Astrocyte of the hippocampus (primary cell): ENCODE results near the gene CCDC97.
"Not testable (repeated sequence)": the region's sequence is repeated elsewhere in the genome, so short reads cannot be mapped to it uniquely, and the experiment has no call there.

Experiments used
- DNase-seq: peaks from one replicate; pipeline ENCODE4 v3.0.0; 2011; ENCODE audit warnings: low read depth, low spot score

CCDC97 gene

DNA sequence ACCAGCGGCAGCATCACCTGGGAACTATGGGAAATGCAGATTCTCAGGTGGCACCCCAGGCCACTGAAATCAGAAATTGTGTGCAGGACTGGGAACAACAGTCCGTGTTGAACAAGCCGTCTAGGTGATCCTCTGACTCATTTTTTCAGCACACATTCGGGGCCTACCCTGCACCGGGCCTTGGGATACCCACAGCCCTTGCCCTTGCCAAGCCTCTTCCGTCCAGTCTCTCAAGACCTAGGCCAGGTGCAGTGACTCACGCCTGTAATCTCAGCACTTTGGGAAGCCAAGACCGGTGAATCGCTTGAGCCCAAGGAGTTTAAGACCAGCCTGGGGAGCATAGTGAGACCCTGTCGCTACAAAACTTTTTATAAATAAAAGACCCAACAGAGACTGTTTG is 25.5 kb downstream of the CCDC97 start:
- no peak for DNase-seq

DNA sequence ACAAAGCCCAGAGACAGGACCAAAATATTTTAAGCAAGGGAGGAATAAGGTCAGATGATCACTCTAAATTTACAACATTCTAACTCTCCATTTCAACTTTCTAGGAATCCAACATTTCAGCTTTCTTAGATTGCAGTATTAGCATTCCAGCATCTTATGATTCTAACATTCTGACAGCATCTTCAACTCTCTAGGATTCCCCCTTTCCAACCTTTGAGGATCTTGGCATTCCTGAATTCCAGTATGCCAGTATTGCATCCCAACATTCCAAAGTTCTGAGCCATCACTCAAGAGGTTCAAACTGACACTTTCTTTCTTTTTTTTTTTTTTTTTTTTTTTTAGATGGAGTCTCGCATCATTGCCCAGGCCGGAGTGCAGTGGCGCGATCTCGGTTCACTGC is 30.0 kb downstream of the CCDC97 start:
- peak; percentile 53 for DNase-seq

DNA sequence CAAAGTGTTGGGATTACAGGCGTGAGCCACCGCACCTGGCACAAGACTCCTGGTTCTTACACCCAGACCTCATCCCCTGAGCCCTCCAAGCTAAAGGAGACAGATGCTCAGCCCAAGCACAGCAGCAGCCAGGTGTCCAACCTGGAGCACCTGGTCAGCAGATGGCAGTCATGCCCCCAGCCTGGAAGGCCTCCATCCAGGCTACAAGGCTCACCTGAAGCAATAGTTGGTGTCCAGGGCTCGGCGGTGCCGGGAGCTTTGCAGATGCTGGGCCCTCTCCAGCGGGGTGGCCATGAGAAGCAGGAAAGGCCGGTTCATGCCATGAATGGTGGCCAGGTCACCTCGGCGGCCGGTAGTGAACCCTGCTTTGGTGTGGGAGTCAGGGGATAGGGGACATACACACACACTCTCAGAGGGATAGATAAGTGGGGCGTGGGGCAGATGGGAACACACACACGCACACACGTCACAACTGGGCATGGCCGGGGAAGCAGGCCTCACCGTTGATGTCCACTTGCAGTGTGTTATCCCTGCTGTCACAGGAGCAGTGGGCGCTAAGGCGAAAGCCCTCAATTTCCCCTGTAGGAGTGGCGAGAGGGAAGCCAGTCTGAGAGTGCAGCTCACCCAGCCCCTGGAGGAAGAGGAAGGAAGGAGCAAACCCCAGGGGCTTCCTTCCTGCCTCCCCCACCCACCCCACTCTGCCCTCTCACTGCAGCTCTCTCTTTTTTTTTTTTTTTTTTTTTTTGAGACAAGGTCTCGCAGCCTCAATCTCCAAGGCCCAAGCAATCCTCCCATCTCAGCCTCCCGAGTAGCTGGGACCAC is 31.9 kb downstream of the CCDC97 start:
- no peak for DNase-seq

DNA sequence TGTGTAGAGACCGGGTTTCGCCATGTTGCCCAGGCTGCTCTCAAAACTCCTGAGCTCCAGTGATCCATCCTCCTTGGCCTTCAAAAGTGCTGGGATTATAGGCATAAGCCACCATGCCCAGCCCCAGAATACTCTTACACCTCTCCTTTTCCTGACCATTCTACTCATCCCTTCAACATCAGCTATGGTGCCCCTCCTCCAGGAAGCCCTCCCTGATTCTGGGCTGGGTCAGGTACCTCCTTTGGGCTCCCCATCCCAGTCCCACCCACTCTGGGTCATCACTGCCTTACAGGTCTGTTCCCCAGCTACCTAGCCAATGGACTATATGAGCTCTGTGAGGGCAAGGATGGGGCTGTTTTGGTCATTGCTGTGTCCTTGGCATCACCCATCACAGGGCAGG is 34.2 kb downstream of the CCDC97 start:
- no peak for DNase-seq

DNA sequence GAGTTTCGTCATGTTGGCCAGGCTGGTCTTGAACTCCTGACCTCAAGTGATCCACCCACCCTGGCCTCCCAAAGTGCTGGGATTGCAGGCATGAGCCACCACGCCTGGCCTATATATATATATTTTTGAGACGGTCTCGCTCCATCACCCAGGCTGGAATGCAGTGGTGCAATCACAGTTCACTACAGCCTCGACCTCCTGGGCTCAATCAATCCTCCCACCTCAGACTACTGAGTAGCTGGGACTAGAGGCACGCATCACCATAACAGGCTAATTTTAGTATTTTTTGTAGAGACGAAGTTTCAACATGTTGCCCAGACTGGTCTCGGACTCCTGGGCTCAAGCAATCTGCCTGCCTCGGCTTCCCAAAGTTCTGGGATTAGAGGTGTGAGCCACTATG is 36.9 kb downstream of the CCDC97 start:
- not testable (repeated sequence) for DNase-seq

DNA sequence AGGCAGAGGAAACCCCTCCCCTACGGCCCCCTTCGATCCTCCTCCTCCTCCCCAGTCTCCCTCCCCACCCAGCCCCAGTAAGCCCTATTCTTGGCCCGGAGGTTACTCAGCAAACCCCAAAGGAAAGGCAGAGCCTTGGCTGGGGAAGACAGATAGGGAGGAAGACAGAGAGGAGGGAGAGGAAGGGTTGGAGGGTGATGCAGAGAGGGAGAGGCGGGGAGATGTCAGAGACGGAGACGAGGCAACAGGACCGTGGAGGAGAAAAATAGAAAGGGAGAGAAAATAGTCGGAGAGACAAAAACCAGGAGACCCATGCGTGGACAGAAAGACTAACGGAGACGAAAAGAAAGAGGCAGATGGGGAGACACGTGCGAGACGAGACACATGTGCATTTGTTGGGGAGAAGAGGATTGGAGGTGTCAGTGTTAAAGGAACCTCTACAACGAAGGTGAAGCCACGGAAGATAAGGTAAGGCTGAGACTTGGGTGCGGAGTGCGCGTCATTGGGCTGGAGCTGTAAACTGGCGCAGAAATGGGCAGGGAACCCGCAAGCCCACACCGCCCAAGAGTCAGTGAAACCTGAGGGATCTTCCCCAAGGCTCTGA is 40.9 kb downstream of the CCDC97 start:
- DNase-seq, result no peak

DNA sequence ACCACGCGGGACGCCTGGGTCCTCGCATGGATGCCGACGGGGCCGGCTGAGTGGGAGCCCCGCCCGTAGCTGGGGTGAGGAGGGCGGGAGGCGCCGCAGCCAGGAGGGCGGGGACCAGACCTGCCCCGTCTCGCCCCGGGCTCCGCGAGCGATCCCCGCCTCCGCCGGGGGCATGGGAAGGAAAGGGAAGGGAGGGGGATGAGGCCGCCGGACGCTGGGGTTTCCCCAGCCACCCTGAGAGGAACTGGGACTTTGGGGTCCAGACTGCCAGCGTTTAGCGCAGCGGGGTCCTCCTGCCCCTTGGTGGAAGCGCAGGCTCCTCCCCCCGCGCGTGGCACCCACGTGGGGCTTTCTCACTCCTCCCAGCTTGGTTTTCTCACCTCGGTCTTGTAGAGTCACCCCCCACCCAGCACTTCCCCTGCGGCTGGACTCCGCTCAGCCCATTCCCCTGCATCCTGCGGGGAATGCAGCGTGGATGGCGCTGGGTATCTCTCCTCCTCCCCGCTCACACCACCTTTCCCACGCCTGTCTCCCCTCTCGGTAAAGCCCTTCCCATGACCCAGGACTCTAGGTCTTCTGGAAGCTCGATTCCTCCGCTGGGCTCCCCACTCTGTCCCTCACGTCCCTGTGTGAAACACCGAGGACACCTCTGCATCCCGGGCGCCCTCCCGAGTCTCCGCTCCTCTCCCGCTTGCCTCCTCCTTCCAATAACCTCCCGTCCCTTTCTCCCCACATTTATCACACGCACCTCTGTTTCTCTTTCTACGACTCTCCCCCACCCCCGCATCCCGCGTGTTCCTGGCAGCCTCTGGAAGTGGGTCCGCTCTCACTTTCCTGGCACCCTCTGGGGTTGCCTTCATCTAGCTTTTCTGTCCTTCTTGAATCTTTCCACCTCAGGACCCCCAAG is 41.6 kb downstream of the CCDC97 start:
- peak; percentile 68 for DNase-seq

DNA sequence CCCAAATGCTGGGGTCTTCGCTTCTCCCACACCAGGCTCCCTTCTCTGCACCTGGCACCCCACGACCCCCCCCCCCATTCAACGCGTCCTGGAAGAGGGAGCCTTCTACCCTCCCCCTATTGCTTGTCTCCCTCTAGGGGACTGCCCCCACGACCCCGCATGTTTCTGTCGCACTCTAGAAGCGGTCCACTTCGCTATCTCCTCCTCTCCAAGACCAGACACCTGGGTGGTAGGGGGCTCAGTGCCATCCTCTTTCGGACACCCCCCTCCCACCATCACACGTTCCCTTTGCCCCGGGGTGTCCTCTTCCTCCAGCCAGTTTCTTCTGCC is 42.3 kb downstream of the CCDC97 start:
- DNase-seq, result no peak

DNA sequence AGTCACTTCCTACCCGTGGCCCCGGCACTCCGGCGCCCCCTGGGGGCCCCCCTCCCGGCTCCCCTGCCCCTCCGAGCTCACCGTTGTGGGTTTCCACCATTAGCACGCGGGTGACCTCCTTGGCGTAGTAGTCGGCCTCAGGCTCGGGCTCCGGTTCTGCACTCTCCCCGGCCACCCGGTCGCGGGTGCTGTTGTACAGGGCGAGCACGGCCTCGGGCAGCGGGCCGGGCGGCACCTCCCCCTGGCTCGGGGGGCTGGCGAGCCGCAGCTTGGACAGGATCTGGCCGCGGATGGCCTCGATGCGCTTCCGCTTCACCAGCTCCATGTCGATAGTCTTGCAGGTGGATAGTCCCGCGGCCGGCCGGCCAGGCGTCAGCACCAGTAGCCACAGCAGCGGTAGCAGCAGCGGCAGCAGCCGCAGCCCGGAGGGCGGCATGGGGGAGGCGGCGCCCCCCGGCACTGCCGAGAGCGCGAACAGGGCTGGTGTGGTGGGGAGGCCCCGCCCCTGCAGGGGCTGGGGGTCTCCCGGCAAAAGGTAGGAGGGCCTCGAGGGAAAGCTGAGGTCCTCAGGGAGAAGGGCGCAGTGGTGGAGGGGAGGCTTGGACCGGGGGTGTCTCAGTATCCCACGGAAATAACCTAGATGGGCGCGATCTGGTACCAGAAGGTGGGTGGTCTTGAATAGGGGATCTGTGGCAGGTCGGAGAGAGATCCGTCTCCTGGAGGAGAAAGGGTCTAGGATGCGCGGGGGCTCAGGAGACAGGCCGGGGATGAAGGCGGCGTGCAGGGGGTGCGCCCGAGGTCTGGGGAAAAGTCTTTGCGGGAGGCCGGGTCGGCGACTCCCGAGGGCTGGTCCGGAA is 42.9 kb downstream of the CCDC97 start:
- peak; percentile 70 for DNase-seq

DNA sequence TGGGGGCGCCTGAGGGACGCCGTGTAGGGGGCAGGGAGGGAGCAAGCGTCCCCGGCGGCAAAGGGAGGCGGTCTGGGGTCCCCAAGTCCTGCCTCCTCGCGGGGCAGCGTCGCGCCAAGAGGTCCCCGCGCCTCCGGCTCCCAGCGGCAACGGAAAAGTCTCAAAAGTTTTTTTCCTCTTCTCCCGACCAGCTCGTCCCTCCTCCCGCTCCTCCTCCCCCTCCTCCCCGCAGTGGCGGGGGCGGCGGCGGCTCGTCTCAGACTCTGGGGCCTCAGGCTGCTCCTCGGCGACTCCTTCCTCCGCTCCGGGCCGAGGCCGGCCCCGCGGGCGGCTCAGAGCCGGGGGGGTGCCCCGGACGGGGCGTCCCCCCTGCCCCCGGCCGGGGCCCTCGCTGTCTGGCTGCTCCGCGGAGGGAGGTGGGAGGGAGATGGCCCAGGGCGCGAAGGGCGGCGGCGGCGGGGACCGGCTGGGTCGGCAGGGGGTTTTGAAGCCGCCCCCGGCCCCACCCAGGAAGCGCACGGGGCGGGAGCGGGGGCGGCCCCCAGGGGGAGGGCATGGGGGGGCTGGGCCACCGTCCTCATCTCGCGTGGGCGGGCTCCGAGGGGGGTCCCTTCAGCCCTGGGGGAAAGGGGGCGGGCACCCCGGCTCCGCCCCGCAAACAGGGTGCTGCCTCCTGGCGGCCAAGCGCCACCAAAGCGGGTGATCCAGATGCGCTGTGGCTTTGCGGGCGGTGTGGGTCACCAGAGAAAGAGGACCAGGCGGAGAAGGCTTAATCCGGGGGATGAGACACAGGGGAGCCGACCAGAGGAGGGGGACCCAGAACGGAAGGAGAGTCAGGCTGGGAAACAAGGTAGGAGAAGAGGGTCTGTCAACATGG is 43.7 kb downstream of the CCDC97 start, which contains the start of gene TGFB1:
Gene TGFB1 (minus strand): TSS at position 457 of the 877 bp plus-strand sequence. CDS start 878 bp downstream, outside the sequence.
- peak; percentile 94 for DNase-seq

DNA sequence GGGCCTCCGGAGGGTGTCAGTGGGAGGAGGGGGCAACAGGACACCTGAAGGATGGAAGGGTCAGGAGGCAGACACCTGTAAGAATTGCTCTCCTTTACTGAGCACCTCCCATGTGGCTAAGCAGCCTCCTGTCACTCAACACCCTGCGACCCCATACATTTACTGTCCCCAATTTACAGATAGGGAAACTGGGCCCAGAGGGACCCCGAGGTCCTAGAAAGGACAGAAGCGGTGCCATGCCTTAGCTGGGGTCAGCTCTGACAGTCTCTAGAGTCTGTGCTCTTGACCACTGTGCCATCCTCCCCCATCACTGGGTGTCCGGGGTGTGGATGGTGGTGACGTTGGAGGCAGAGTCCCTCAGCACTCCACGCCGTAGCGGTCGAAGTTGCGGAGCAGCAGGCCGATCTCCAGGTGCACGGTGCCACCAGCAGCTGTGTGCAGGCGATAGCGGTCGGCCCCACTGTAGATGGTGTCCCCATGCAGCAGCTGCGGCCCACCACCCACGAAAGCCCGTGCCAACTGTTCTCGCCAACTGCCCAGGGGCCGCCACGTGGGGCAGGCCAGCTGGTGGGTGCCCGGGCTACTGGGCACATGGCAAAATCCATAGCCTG is 44.5 kb downstream of the CCDC97 start:
- no peak for DNase-seq

DNA sequence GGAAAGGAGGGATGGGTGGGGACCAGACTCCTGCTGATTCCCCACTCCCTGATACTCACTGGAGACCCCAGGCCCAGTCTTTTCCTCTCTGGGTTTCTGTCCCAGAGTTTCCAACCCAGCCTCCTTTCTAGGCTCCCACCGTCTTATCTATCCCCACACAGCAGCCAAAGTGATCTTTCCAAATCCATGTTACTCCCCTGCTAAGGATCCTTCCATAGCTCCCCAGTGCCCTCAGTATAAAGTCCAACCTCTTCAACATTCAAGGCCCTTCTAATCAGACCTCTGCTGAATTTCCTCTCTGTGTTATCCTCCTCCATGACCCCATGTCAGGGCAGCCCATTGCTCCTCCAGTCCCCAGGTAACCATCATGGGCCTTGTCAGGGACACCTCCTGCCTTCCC is 45.1 kb downstream of the CCDC97 start:
- DNase-seq, result no peak

DNA sequence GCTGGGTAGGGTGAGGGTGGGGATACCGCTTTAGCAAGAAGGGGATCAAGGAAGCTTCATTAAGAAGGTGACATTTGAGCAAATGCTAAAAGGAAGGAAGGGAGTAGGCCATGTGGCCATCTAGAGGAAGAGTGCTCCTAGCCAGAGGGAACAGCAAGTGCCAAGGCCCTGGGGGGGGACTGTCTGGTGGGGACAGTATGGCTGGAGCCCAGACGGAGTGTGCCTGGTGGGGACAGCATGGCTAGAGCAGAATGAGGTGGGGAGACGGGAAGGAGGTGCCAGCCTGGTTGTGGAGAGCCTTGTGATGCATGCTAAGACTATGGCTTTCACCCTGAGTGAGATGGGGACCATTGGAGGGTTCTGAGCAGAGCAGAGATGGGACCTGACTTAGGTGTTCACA is 45.8 kb downstream of the CCDC97 start:
- DNase-seq, result no peak

DNA sequence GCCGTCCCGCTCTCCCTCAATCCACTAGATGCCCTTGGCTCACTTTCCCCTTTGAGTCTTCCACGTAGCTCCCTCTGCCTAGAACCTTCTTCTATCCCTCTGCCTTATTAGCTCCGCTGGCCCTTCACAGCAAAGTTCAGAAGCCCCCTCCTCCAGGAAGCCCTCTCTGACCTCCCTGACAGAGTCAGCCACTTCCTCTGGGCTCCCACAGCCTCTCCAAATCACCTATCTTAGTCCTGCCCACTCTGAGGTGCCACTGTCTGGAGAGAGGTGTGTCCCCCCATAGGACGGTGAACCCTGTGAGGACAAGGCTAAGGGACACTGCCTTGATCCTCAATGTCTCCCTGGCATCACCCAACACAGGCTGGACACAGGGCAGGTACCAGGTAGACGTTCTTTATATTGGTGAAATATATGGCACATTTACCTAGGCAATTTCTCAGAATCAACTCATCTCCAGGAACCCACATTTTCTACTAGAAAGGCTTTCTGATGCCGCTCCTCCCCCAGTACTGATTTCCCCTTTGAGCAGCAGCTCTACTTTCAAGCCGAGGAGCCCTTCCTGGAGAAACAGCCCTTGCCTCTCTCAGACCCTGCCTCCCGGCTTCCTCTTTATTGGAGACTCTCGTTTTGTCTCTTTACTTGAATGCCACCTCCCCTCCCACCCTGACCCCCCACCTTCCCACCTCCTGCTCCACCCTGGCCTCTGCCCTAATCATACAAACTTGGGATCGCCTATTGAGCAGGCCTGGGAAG is 47.2 kb downstream of the CCDC97 start:
- no peak for DNase-seq

DNA sequence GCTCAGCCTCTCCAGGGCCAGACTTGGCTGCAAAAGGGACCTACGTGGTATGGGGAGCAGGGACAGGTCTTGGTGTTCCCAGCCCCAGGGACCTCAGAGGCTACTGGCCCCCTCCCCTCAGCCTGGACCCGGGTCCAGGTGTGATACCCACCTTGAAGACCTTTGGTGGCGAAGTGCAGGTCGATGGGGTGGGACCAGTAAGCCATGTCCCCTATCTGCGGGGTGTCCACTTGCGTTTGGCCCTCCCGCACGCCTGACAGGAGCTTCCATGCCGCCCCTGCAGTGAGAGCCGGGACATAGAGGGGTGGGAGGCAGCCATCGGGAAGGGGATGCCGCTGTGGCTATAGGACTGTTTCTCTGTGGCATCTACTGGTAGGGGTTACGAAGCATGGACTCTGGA is 47.8 kb downstream of the CCDC97 start:
- DNase-seq, result no peak

DNA sequence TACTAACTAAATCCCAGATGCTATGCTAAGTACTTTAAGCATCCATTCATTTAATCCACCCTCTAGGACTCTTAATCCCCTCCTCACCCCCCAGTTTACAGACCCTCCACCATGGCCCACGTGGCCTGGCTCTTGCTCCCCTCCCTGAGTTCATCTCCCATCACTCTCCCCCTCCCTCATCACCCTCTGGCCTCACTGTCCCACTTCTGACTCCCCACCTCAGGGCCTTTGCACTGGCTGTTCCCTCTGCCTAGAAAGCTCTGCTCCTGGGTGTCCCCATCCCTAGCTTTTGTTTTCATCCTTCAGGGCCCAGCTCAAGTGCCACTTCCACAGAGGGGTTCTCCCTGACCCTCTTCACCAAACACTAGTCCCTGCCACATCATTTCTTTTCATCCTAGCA is 49.8 kb downstream of the CCDC97 start:
- no peak for DNase-seq

DNA sequence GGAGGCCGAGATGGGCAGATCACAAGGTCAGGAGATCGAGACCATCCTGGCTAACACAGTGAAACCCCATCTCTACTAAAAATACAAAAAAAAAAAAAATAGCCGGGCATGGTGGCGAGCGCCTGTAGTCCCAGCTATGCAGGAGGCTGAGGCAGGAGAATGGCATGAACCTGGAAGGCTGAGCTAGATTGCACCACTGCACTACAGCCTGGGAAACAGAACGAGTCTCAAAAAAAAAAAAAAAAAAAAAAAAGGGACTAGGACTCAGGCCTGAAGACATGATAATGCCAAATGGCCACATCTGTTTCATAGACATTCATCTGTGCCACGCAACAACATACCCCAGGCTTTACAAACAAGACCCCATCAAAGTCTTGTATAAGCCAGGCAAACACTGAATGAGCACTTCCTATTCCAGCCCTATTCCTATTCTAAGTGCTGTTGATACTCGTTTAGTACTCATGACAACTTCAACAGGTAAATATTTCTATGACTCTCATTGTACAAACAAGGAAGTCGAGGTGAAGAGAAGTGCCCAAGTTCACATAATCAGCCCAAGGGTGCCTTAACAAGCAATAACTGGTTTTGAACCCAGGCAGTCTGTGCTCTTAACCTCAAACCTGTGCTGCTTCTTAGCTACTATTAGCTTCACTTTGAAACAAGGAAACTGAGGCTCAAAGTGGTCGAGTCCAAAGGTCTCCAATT is 52.3 kb downstream of the CCDC97 start:
- DNase-seq, result no peak

DNA sequence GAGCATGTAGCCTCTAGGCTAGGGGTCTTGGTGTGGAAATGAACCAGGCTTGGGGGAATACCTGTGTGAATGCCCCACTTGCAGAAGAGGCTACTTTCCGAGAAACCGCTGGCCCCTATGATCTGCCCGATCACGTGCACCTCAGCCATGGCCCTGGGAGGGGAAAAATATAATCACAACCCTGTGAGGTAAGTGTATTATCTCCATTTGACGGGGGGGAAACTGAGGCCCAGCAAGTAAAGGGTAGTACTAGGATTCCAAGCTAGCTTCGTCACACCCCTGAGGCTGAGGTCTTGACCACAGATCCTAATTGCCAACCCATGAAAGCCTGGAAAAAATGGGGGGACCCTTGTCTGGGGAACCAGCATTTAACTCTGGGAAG is 53.4 kb downstream of the CCDC97 start:
- no peak for DNase-seq
